ENCODE data around the gene UBE2E3. TPM values are rescaled to one million over a fixed set of nuclear protein-coding genes. Genes with fewer than 3 reads are reported as not detected.

Gene UBE2E3
- total and polyA plus RNA-seq, 2 of the 4 experiments (the other 2 are of a cell fraction) = 106 to 114 TPM

DNA sequence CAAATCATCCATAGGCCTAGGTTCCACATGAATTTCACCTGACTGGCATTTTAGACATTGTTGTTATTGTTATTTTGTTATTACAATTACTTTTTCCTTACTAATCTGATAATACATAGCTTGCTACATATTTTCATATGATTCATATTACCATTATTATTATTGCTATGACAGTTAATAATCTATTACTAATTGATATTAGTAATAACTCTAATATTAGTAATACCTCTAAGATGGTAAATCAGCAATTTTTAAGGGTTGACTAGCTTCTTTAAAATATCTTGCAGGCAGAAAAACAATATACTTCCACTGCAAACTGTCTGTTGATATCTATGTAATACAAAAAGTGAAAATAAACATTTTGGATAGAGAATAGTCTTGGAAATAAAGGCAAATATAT is 48.6 kb upstream of the UBE2E3 start:
- Histone ChIP-seq H3K4me3 (ENCODE audit: insufficient read depth, low read depth, low read length) (no peak overlapping the region), H4K8ac (ENCODE audit: low read depth in 2 of 2, low read length in 2 of 2) (no peak overlapping the region), H3K36me3 (ENCODE audit: control insufficient read depth, insufficient read depth, low read length) (no peaks in the 10 kb centered on the region), H2AK5ac (ENCODE audit: low read depth, low read length) (no peak overlapping the region), H3K27me3 (ENCODE audit: control insufficient read depth, insufficient read depth, low read length) (no peaks in the 10 kb centered on the region), H3K14ac (replicated peaks; ENCODE audit: low read depth, low read length) (no peak overlapping the region), H3K79me1 (ENCODE audit: low read depth in 1 of 2, low read length in 2 of 2) (no peaks in the 10 kb centered on the region), H3K4me2 (ENCODE audit: low read depth, low read length) (no peak overlapping the region), H4K5ac (ENCODE audit: low read depth, low read length) (no peak overlapping the region), H3K18ac (ENCODE audit: low read depth, low read length) (no peak overlapping the region), H3K4ac (ENCODE audit: low read depth, low read length) (no peak overlapping the region), H3K9ac (ENCODE audit: low read depth, low read length) (no peak overlapping the region), H3K56ac (ENCODE audit: extremely low read depth, insufficient read depth, low read length) (no peak overlapping the region), H4K20me1 (ENCODE audit: insufficient read depth, low read length) (no peaks in the 10 kb centered on the region), H3K23ac (ENCODE audit: low read depth, low read length) (no peak overlapping the region), H2AFZ (replicated peaks; ENCODE audit: low read length, poor library complexity) (no peak overlapping the region), H3K9me3 (ENCODE audit: control insufficient read depth, insufficient read depth, low read length) (no peaks in the 10 kb centered on the region), H4K91ac (ENCODE audit: insufficient read depth, low read depth, low read length) (no peak overlapping the region), H3K27ac (ENCODE audit: insufficient read depth, low read length) (no peak overlapping the region), H2BK5ac (ENCODE audit: low read depth, low read length, poor library complexity, severe bottlenecking) (no peak overlapping the region), H2BK120ac (ENCODE audit: low read depth, low read length) (no peak overlapping the region), H3K4me1 (ENCODE audit: control insufficient read depth, insufficient read depth, low read length) (no peaks in the 10 kb centered on the region), H2AK9ac (replicated peaks; ENCODE audit: low read depth, low read length, poor library complexity) (no peak overlapping the region), H2BK15ac (ENCODE audit: low read depth, low read length) (no peak overlapping the region), H3K9me1 (ENCODE audit: insufficient read depth, low read length) (no peaks in the 10 kb centered on the region), H2BK20ac (ENCODE audit: low read depth, low read length) (no peak overlapping the region)
- no peak for DNase-seq
- intact Hi-C loops (cut with micrococcal nuclease) = no loop called here
- CTCF ChIA-PET = interaction anchor here (1.1 kb wide), 1 partner anchor 12 kb away, joined by 3 read pairs; no protein-coding TSS in a partner anchor
- POLR2A ChIA-PET (ENCODE audit: unreplicated experiment) = no interaction called here
- no peak for ATAC-seq (ENCODE audit: low read depth)
- in situ Hi-C loops (cut with MboI; ENCODE audit: low sequenced_read_pairs) = no loop called here
- TF ChIP-seq, protein P1, sequence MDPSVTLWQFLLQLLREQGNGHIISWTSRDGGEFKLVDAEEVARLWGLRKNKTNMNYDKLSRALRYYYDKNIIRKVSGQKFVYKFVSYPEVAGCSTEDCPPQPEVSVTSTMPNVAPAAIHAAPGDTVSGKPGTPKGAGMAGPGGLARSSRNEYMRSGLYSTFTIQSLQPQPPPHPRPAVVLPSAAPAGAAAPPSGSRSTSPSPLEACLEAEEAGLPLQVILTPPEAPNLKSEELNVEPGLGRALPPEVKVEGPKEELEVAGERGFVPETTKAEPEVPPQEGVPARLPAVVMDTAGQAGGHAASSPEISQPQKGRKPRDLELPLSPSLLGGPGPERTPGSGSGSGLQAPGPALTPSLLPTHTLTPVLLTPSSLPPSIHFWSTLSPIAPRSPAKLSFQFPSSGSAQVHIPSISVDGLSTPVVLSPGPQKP (IDR thresholded peaks at IDR 0.05; ENCODE audit: borderline replicate concordance, low read depth, low read length) = no peak
- no peak for TF ChIP-seq RCOR1 (IDR thresholded peaks at IDR 0.05; ENCODE audit: insufficient replicate concordance, low read length)
- TF ChIP-seq, protein P2, sequence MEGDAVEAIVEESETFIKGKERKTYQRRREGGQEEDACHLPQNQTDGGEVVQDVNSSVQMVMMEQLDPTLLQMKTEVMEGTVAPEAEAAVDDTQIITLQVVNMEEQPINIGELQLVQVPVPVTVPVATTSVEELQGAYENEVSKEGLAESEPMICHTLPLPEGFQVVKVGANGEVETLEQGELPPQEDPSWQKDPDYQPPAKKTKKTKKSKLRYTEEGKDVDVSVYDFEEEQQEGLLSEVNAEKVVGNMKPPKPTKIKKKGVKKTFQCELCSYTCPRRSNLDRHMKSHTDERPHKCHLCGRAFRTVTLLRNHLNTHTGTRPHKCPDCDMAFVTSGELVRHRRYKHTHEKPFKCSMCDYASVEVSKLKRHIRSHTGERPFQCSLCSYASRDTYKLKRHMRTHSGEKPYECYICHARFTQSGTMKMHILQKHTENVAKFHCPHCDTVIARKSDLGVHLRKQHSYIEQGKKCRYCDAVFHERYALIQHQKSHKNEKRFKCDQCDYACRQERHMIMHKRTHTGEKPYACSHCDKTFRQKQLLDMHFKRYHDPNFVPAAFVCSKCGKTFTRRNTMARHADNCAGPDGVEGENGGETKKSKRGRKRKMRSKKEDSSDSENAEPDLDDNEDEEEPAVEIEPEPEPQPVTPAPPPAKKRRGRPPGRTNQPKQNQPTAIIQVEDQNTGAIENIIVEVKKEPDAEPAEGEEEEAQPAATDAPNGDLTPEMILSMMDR (conservative IDR thresholded peaks at IDR 0.05; ENCODE audit: low read depth, low read length) = no peak
- no TSS peak for BruUV-seq (replicated peaks)
- dilution Hi-C loops (cut with HindIII; ENCODE audit: low sequenced_read_pairs, unreplicated experiment) = no loop called here
